ENCODE measurements around the gene HAS3.

DNA sequence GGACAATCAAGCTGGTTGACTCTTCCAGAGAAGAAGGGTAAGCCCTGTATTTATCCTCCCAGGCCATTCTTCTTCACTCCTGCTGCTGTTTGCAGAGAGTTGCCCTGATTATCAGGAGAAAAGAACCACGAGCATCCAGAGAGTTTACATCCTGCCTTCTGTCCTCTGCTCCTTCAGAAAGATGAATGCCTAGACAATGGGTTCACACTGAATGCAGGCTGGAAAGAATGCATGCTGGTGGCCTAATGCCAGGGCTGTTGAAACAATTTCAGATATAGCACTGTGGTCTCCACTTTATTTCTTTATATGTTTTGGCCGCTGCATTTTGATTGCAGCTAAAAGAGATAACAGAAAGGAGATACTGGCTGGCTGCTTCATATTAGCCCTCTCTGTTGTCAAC is 21.2 kb upstream of the HAS3 start:
- TF ChIP-seq CTCF (conservative IDR thresholded peaks at IDR 0.05; ENCODE audit: low read length) (no peak), EZH2phosphoT487 (IDR thresholded peaks at IDR 0.05; ENCODE audit: borderline replicate concordance) (no peak)
